Heart left ventricle (tissue), 13 donors: ENCODE measurements around the gene TMEM145.

Experiments
- CTCF ChIP-seq, 12 donors: fragments of 200-600 bp; sonication (generic) in 4 of 12; IDR thresholded peaks; one replicate each; pipeline versions ENCODE4 v1.5.0 to v1.8.0; 2018 to 2022; ENCODE audit warnings: antibody characterized with exemption in 12 of 12, mild to moderate bottlenecking in 5 of 12
- POLR2A ChIP-seq, 2 donors: fragments of 450-650 bp; IDR thresholded peaks; one replicate each; pipeline ENCODE4 v1.6.1; 2017; ENCODE audit warnings: antibody characterized with exemption in 2 of 2, mild to moderate bottlenecking in 2 of 2, moderate library complexity in 2 of 2
- donor health status: ischemic (EF 13 %, LVEDD 7.1; RV severe dilation, severe dysfunction).
- donor health status: DM: no; HTN: yes; CAD: no.
- donor health status: DM: no; HTN: no; CAD: no.
- donor health status: ischemic (EF 25% LVEDD 6.9; RV normal size, moderate dysfunction).
- donor health status: ischemic (EF 25% LVEDD 5.7; RV mildly dilated, moderate dysfunction).
- donor health status: ischemic (EF 35%, LVEDD 5.7; RV mildly dilated, moderate dysfunction).
- donor health status: nonischemic (EF 11% LVEDD 7.7; RV severe dilation, severe dysfunction).
- donor health status: DM: yes; HTN: yes; CAD: no.
- donor health status: PGD.
- donor health status: ischemic (EF 29% LVEDD 5.4; RV normal size, mild dysfunction).
- donor health status: nonischemic (EF 23%, LVEDD 6.1; RV moderate dilation, normal function).

GRCh38 chr19:42272989-42273406, 40.1 kb upstream of the TMEM145 start:
- TF ChIP-seq POLR2A (IDR thresholded peaks at IDR 0.05), result no peak
- TF ChIP-seq CTCF (IDR thresholded peaks at IDR 0.05), result no peak
